Hematopoietic multipotent progenitor cell treated with erythropoietin and hydrocortisone succinate and interleukin-3 and kit ligand, for 15 days (in vitro differentiated cells): ENCODE data around the gene NRXN2.

Experiments used
- DNase-seq: peaks from one replicate; pipeline ENCODE4 v3.0.0-alpha.2; 2015; ENCODE audit warnings: low spot score

NRXN2 gene

GRCh38 chr11:64588701-64589100 is 134.3 kb downstream of the NRXN2 start:
- no peak for DNase-seq

GRCh38 chr11:64586366-64586765 is 136.6 kb downstream of the NRXN2 start:
- DNase-seq = no peak

- no peak for DNase-seq
These were observed 137.8 kb downstream of the NRXN2 start for GRCh38 chr11:64585150-64585549.

GRCh38 chr11:64583296-64584262 is 139.4 kb downstream of the NRXN2 start:
- no peak for DNase-seq

- DNase-seq = no peak
These were observed 140.1 kb downstream of the NRXN2 start for GRCh38 chr11:64582885-64583284.

- no peak for DNase-seq
These were observed 141.9 kb downstream of the NRXN2 start for GRCh38 chr11:64581057-64581523.

- DNase-seq = no peak
These were observed 142.6 kb downstream of the NRXN2 start for GRCh38 chr11:64580412-64580811.

GRCh38 chr11:64577202-64577601 is 145.8 kb downstream of the NRXN2 start:
- DNase-seq = no peak

- no peak for DNase-seq
These were observed 150.9 kb downstream of the NRXN2 start for GRCh38 chr11:64572143-64572542.

GRCh38 chr11:64571410-64572091 is 151.4 kb downstream of the NRXN2 start:
- no peak for DNase-seq

- no peak for DNase-seq
These were observed 152.0 kb downstream of the NRXN2 start for GRCh38 chr11:64571050-64571409.

- no peak for DNase-seq
These were observed 152.7 kb downstream of the NRXN2 start for GRCh38 chr11:64570341-64570740.

- DNase-seq = no peak
These were observed 153.6 kb downstream of the NRXN2 start for GRCh38 chr11:64569300-64569970.

GRCh38 chr11:64568584-64569140 is 154.3 kb downstream of the NRXN2 start:
- DNase-seq = no peak

GRCh38 chr11:64568041-64568571 is 154.9 kb downstream of the NRXN2 start:
- DNase-seq = no peak

GRCh38 chr11:64566915-64567891 is 155.8 kb downstream of the NRXN2 start:
- DNase-seq = no peak

GRCh38 chr11:64566042-64566914 is 156.7 kb downstream of the NRXN2 start:
- no peak for DNase-seq

- no peak for DNase-seq
These were observed 157.8 kb downstream of the NRXN2 start for GRCh38 chr11:64564947-64565889.

- no peak for DNase-seq
These were observed 158.6 kb downstream of the NRXN2 start for GRCh38 chr11:64564419-64564818.
